Stomach (tissue), 9 donors: ENCODE data around the gene SCAF1. TPM values are rescaled to one million over a fixed set of nuclear protein-coding genes. Genes with fewer than 3 reads are reported as not detected.
A peak's percentile ranks its signal among the peaks of the same experiment; 100 is the strongest.

Experiments
- DNase-seq, 2 donors: peaks; one replicate each; pipeline versions ENCODE4 v3.0.0 to v3.0.0-alpha.2; 2013 to 2019
- H3K27ac ChIP-seq, 5 donors: fragments of 200-600 bp in 4 of 5; sonication (generic) in 4 of 5; one replicate each; pipeline ENCODE4 v1.5.1; 2013 to 2019; ENCODE audit warnings: mild to moderate bottlenecking in 1 of 5, moderate library complexity in 1 of 5
- H3K27me3 ChIP-seq, 3 donors: fragments of 200-600 bp; sonication (generic); one replicate each; pipeline ENCODE4 v1.5.1; 2017 to 2019; ENCODE audit warnings: mixed run types in 1 of 3
- H3K36me3 ChIP-seq, 4 donors: fragments of 200-600 bp; sonication (generic); 1 replicate in 3 of 4; 2 replicates in 1 of 4; pipeline ENCODE4 v1.5.1; 2016 to 2019
- H3K4me1 ChIP-seq, 4 donors: fragments of 200-600 bp; sonication (generic); one replicate each; pipeline ENCODE4 v1.5.1; 2016 to 2019
- H3K4me3 ChIP-seq, 4 donors: fragments of 200-600 bp; sonication (generic) in 3 of 4; one replicate each; pipeline ENCODE4 v1.5.1; 2016 to 2019; ENCODE audit warnings: mild to moderate bottlenecking in 1 of 4
- H3K9me3 ChIP-seq, 4 donors: fragments of 200-600 bp; sonication (generic); one replicate each; pipeline ENCODE4 v1.5.1; 2016 to 2019
- CTCF ChIP-seq, 7 experiments: fragments of 450-650 bp in 4 of 7; fragments of 200-600 bp in 3 of 7; sonication (generic) in 3 of 7; IDR thresholded peaks; one replicate each; pipeline ENCODE4 v1.5.1; 2016 to 2019; ENCODE audit warnings: antibody characterized with exemption in 7 of 7, control low read depth in 2 of 7, mild to moderate bottlenecking in 1 of 7
- EP300 ChIP-seq: sonication (generic); formaldehyde crosslinking; IDR thresholded peaks from one replicate; pipeline ENCODE4 v1.6.1; 2017; ENCODE audit warnings: antibody characterized with exemption
- POLR2A ChIP-seq, 4 donors: fragments of 450-650 bp; IDR thresholded peaks; one replicate each; pipeline ENCODE4 v1.6.1; 2016; ENCODE audit warnings: antibody characterized with exemption in 4 of 4, control low read depth in 2 of 4, mild to moderate bottlenecking in 1 of 4, moderate library complexity in 1 of 4
- POLR2AphosphoS5 ChIP-seq, 3 donors: sonication (generic); formaldehyde crosslinking; IDR thresholded peaks; one replicate each; pipeline ENCODE4 v1.6.1; 2016; ENCODE audit warnings: antibody characterized with exemption in 3 of 3
- WGBS, 5 donors: extraction: QIAGEN DNeasy Blood & Tissue Kit in 3 of 5; methylation state at CpG; one replicate each; pipeline versions ENCODE4 v1.1.5 to v1.1.7; 2013 to 2018; 5-methylcytosine and 5-hydroxymethylcytosine counted together
- intact Hi-C: fragments of 100-400 bp; cut with DNase I; formaldehyde crosslinking; loops from one replicate; pipeline ENCODE4 v1.15.1; 2023; ENCODE audit warnings: low total_unique reads
- polyA plus RNA-seq, 3 donors: library from polyadenylated mRNA; stranded (reverse); fragments of 200-250 nt; gene quantifications; one replicate each; pipeline ENCODE4 v1.2.3, GENCODE V29; 2013
- total RNA-seq, 5 donors: library from RNA; depleted of rRNA; stranded (reverse); fragments of >200 nt; gene quantifications; one replicate each; pipeline versions ENCODE4 v1.1.0 to v1.2.3, GENCODE V29; 2014 to 2016
- donor health status: healthy with polysubstance abuse.
- donor health status: Bipolar disorder and iron deficiency.
- donor health status: healthy.

Gene SCAF1
- total and polyA plus RNA-seq, 8 donors, result 8.3 to 41.7 (median 19.7) TPM

- peaks cover 32 to 82% (median 76%) of the 10 kb centered on the region in 4 donors for H3K36me3 ChIP-seq
- H3K4me1 ChIP-seq, result peaks cover 0 to 29% (median 11%) of the 10 kb centered on the region in 4 donors
- TF ChIP-seq POLR2AphosphoS5 (IDR thresholded peaks at IDR 0.05) (no peak), CTCF (IDR thresholded peaks at IDR 0.05) (no peak), POLR2A (IDR thresholded peaks at IDR 0.05) (no peak), EP300 (no peak)
- no peak for DNase-seq
- 93 to 98% (median 97%) methylated on average over 12 of the region's 12 CpGs for WGBS, 5 donors
- intact Hi-C loops, result no loop called here
- no peak overlapping the region for H3K4me3 ChIP-seq
- no peak overlapping the region for H3K27ac ChIP-seq
- H3K27me3 ChIP-seq, result no peaks in the 10 kb centered on the region
- H3K9me3 ChIP-seq, result no peaks in the 10 kb centered on the region
Observed at GRCh38 chr19:49609499-49610092, 32.4 kb upstream of the SCAF1 start.

DNA sequence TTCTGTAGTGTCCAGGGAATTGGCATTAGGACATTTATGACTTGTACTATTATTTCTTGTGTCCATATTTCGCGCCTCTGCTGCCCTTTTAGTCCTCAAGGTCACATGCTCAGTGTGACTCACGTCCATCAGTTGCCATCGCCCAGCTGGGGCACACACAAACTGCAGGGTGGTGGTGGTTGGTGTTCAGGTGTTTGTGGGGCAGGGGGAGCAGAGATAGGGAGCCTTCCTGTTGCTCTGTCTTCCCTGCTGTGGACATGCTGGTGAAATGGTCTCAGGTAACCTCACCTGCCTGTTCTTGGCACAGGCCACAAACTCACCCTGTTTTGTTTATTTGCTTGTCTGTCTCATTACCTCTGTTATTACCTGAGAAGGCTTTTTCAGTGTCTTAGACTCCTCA lies 28.6 kb upstream of the SCAF1 start:
- H3K36me3 ChIP-seq, result peaks cover 47 to 83% (median 79%) of the 10 kb centered on the region in 4 donors

DNA sequence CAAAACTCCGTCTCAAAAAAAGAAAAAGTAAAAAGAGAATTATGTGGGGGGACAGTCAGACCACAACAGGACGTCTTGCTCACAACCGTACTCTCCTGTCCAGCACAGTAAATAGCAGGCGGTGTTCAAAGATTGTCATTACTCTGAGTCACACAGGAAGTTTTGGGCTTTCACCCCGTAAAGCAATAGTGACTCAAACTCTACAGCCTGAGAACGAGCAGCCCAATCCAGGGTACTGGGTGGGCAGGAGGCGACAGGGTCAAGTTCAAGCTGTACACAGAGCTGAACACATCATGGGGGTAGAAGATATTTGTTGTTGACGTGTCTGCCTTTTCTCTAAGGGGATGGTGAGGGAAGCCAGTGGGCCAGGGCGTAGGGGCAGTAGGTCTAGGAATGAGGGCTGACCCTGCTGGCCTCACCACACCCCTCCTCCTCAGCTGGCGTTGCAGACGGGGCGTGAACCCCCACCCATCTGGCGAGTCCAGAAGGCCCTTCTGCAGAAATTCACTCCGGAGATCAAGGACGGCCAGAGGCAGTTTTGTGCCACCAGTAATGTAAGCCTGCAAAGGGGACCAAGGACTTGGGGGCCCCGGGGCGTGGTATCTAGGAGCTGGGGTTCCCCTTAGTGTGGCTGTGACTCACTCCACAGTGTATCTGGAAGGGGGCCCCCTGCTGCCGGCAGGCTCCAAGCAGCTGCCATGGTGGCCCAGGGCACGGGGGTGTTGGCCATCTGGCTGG lies 27.7 kb upstream of the SCAF1 start:
- Histone ChIP-seq H3K27me3 (no peaks in the 10 kb centered on the region), H3K36me3 (peaks cover 44 to 83% (median 79%) of the 10 kb centered on the region in 4 donors), H3K27ac (peak overlapping the region in 3 of 5 donors; percentile 7 to 47 (median 46)), H3K4me1 (peaks cover 0 to 30% (median 8%) of the 10 kb centered on the region in 4 donors), H3K9me3 (no peaks in the 10 kb centered on the region), H3K4me3 (no peak overlapping the region)
- WGBS, 5 donors, result 61 to 83% (median 76%) methylated on average over 17 to 19 of the region's 19 CpGs
- TF ChIP-seq POLR2AphosphoS5 (IDR thresholded peaks at IDR 0.05) (no peak), POLR2A (IDR thresholded peaks at IDR 0.05) (no peak), EP300 (no peak), CTCF (IDR thresholded peaks at IDR 0.05) (no peak)
- DNase-seq, result no peak
- intact Hi-C loops, result no loop called here

More for the DNA sequence above, 28.6 kb upstream of the SCAF1 start:
- Histone ChIP-seq H3K4me1 (peaks cover 0 to 30% (median 8%) of the 10 kb centered on the region in 4 donors), H3K9me3 (no peaks in the 10 kb centered on the region), H3K27ac (peak overlapping the region in 3 of 5 donors; percentile 22 to 47 (median 46)), H3K4me3 (no peak overlapping the region), H3K27me3 (no peaks in the 10 kb centered on the region)
- peak in 1 of 2 donors; percentile 32 for DNase-seq
- intact Hi-C loops, result no loop called here
- TF ChIP-seq POLR2AphosphoS5 (IDR thresholded peaks at IDR 0.05) (peak in 1 of 3 donors; percentile 21), EP300 (no peak)
- 56 to 67% (median 66%) methylated on average over 4 of the region's 4 CpGs for WGBS, 5 donors

DNA sequence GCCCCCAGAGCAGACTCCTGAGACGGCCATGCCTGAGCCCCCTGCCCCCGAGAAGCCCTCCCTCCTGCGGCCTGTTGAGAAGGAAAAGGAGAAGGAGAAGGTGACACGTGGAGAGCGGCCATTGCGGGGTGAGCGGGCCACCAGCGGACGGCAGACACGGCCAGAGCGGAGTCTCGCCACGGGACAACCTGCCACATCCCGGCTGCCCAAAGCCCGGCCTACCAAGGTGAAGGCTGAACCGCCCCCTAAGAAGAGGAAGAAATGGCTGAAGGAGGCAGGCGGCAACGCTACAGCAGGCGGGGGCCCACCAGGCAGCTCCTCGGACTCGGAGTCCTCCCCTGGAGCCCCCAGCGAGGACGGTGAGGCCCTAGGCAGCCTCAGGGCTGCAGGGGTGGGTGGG lies 26.1 kb upstream of the SCAF1 start:
- H3K27ac ChIP-seq, result no peak overlapping the region
- H3K27me3 ChIP-seq, result no peaks in the 10 kb centered on the region
- WGBS, 5 donors, result 92 to 97% (median 96%) methylated on average over 23 of the region's 23 CpGs
- no peak for DNase-seq
- intact Hi-C loops, result no loop called here
- no peaks in the 10 kb centered on the region for H3K9me3 ChIP-seq
- H3K4me3 ChIP-seq, result no peak overlapping the region
- H3K4me1 ChIP-seq, result peaks cover 0 to 30% (median 8%) of the 10 kb centered on the region in 4 donors
- TF ChIP-seq POLR2A (IDR thresholded peaks at IDR 0.05), result no peak
- no peak for TF ChIP-seq EP300
- no peak for TF ChIP-seq POLR2AphosphoS5 (IDR thresholded peaks at IDR 0.05)
- TF ChIP-seq CTCF (IDR thresholded peaks at IDR 0.05), result no peak
- H3K36me3 ChIP-seq, result peaks cover 45 to 83% (median 78%) of the 10 kb centered on the region in 4 donors
